DMS79 treated with DMSO at 0.1 percent for 48 hours (cell line): ENCODE data around the gene UBE2I.
A peak's percentile ranks its signal among the peaks of the same experiment; 100 is the strongest.
"Not testable (repeated sequence)": the region's sequence is repeated elsewhere in the genome, so short reads cannot be mapped to it uniquely, and the experiment has no call there.

Experiments
- DNase-seq: peaks from one replicate; lab custom pipeline; 2025; lab: John Stamatoyannopoulos, UW

Gene UBE2I

GRCh38 chr16:1293921-1294656 lies 15.3 kb upstream of the UBE2I start:
- no peak for DNase-seq

GRCh38 chr16:1295465-1295864 lies 14.0 kb upstream of the UBE2I start:
- DNase-seq = no peak

- DNase-seq = not testable (repeated sequence)
These were observed 12.8 kb upstream of the UBE2I start for GRCh38 chr16:1296688-1297017.

GRCh38 chr16:1297018-1297696 lies 12.3 kb upstream of the UBE2I start:
- DNase-seq = peak; percentile 28

- DNase-seq = no peak
These were observed 11.0 kb upstream of the UBE2I start for GRCh38 chr16:1298406-1298805.

GRCh38 chr16:1299012-1299867 lies 10.2 kb upstream of the UBE2I start:
- no peak for DNase-seq

- DNase-seq = no peak
These were observed 9.6 kb upstream of the UBE2I start for GRCh38 chr16:1299868-1300203.

- DNase-seq = no peak
These were observed 8.6 kb upstream of the UBE2I start for GRCh38 chr16:1300664-1301476.

GRCh38 chr16:1301562-1301961 lies 7.9 kb upstream of the UBE2I start:
- DNase-seq = no peak

- no peak for DNase-seq
These were observed 3.6 kb upstream of the UBE2I start for GRCh38 chr16:1305823-1306222.

GRCh38 chr16:1306334-1306733 lies 3.1 kb upstream of the UBE2I start:
- DNase-seq = no peak

- peak; percentile 55 for DNase-seq
These were observed 1.1 kb upstream of the UBE2I start for GRCh38 chr16:1308036-1308976.

- no peak for DNase-seq
These were observed 724 bp downstream of the UBE2I start for GRCh38 chr16:1309888-1310831.

- no peak for DNase-seq
These were observed 1.4 kb downstream of the UBE2I start for GRCh38 chr16:1310832-1311200.

- no peak for DNase-seq
These were observed 1.8 kb downstream of the UBE2I start for GRCh38 chr16:1311212-1311737.

- no peak for DNase-seq
These were observed 2.5 kb downstream of the UBE2I start for GRCh38 chr16:1311738-1312466.

- DNase-seq = no peak
These were observed 3.0 kb downstream of the UBE2I start for GRCh38 chr16:1312467-1312816.

GRCh38 chr16:1312903-1313302 lies 3.5 kb downstream of the UBE2I start:
- no peak for DNase-seq

GRCh38 chr16:1313721-1314369 lies 4.4 kb downstream of the UBE2I start:
- no peak for DNase-seq
